Uterus (tissue), 2 donors: ENCODE data around the gene NTRK3.

ENCODE experiments used
- CTCF ChIP-seq, 4 experiments: fragments of 200-600 bp in 2 of 4; fragments of 450-650 bp in 2 of 4; sonication (generic) in 2 of 4; IDR thresholded peaks; one replicate each; pipeline ENCODE4 v1.5.1; 2016 to 2019; ENCODE audit warnings: antibody characterized with exemption in 4 of 4, mild to moderate bottlenecking in 2 of 4, moderate library complexity in 1 of 4
- POLR2A ChIP-seq, 2 donors: fragments of 450-650 bp; IDR thresholded peaks; one replicate each; pipeline ENCODE4 v1.6.1; 2016; ENCODE audit warnings: antibody characterized with exemption in 2 of 2, mild to moderate bottlenecking in 1 of 2, moderate library complexity in 1 of 2

- TF ChIP-seq CTCF (IDR thresholded peaks at IDR 0.05) = no peak
- TF ChIP-seq POLR2A (IDR thresholded peaks at IDR 0.05) = no peak
Measured at GRCh38 chr15:88040516-88040915, 216.0 kb downstream of the NTRK3 start.
